A673 (cell line): Measurements from ENCODE around the gene SLC35A3. TPM values are rescaled to one million over a fixed set of nuclear protein-coding genes. Genes with fewer than 3 reads are reported as not detected.

Source experiments
- BruUV-seq: library from RNA; stranded (reverse); fragments of 400-500 nt; replicated peaks from 2 replicates; lab custom pipeline; 2021; lab: Mats Ljungman, UMichigan
- CTCF ChIA-PET: fragments of 300-600 bp; sonication (Branson Sonifier 250); formaldehyde crosslinking; loops from one replicate; lab custom pipeline; 2022; ENCODE audit warnings: antibody characterized with exemption; lab: Charles Lee
- POLR2A ChIA-PET: fragments of 300-600 bp; sonication (Branson Sonifier 250); formaldehyde crosslinking; loops from one replicate; lab custom pipeline; 2022; ENCODE audit warnings: antibody characterized with exemption; ENCODE audit not compliant: low non-redundant PET; lab: Charles Lee
- DNase-seq: peaks from one replicate; pipeline ENCODE4 v3.0.0-alpha.2; 2015; ENCODE audit warnings: low spot score
- H3K27ac ChIP-seq: fragments of 200-600 bp; sonication (generic); 2 replicates; pipeline ENCODE4 v1.5.1; 2016; ENCODE audit warnings: mixed run types, low read depth, mild to moderate bottlenecking, mixed read lengths, antibody characterized with exemption, low read length; ENCODE audit not compliant: poor library complexity, severe bottlenecking
- H3K27me3 ChIP-seq: fragments of 200-600 bp; sonication (generic); replicated peaks from 2 replicates; pipeline ENCODE4 v1.6.1; 2017; ENCODE audit warnings: mixed run types, low read depth, mild to moderate bottlenecking, mixed read lengths, antibody characterized with exemption, low read length; ENCODE audit not compliant: insufficient read depth, poor library complexity
- H3K36me3 ChIP-seq: fragments of 200-600 bp; sonication (generic); 2 replicates; pipeline ENCODE4 v1.6.1; 2016; ENCODE audit warnings: mixed run types, mild to moderate bottlenecking, mixed read lengths, antibody characterized with exemption, low read length; ENCODE audit not compliant: insufficient read depth, poor library complexity, severe bottlenecking
- H3K4me1 ChIP-seq: fragments of 200-600 bp; sonication (generic); 2 replicates; pipeline ENCODE4 v1.6.1; 2017; ENCODE audit warnings: mixed run types, mild to moderate bottlenecking, mixed read lengths, antibody characterized with exemption, low read length; ENCODE audit not compliant: insufficient read depth, poor library complexity, severe bottlenecking
- H3K4me3 ChIP-seq: fragments of 200-600 bp; sonication (generic); 2 replicates; pipeline ENCODE4 v1.5.1; 2016; ENCODE audit warnings: low read depth, mixed run types, mild to moderate bottlenecking, mixed read lengths, low read length; ENCODE audit not compliant: poor library complexity, severe bottlenecking
- H3K9me3 ChIP-seq: fragments of 200-600 bp; sonication (generic); 2 replicates; pipeline ENCODE4 v1.6.1; 2016; ENCODE audit warnings: mixed run types, low read depth, mild to moderate bottlenecking, mixed read lengths, antibody characterized with exemption, low read length; ENCODE audit not compliant: poor library complexity, severe bottlenecking
- EZH2 ChIP-seq: fragments of 200-600 bp; sonication (generic); IDR thresholded peaks from 2 replicates; pipeline ENCODE4 v1.6.1; 2017; ENCODE audit warnings: borderline replicate concordance, low read depth, mild to moderate bottlenecking, mixed read lengths, antibody characterized with exemption, low read length; ENCODE audit not compliant: poor library complexity, severe bottlenecking
- intact Hi-C: fragments of 100-400 bp; cut with micrococcal nuclease; formaldehyde crosslinking; loops from one replicate; pipeline ENCODE4 v1.10.0; 2022; ENCODE audit not compliant: unreplicated experiment
- total RNA-seq: library from RNA; stranded (reverse); gene quantifications from 2 replicates; pipeline ENCODE4 v1.2.3, GENCODE V29; 2021
- TF ChIP-seq, protein P1 (sequence below): fragments of 300-800, 200-600 bp; sonication (generic); conservative IDR thresholded peaks from 2 replicates; pipeline ENCODE4 v1.5.1; 2017; ENCODE audit warnings: low read depth, mild to moderate bottlenecking, antibody characterized with exemption, low read length, moderate library complexity, mixed read lengths

Gene SLC35A3
- total RNA-seq, 1 experiment from 2014 or later, result 25.0 TPM

DNA sequence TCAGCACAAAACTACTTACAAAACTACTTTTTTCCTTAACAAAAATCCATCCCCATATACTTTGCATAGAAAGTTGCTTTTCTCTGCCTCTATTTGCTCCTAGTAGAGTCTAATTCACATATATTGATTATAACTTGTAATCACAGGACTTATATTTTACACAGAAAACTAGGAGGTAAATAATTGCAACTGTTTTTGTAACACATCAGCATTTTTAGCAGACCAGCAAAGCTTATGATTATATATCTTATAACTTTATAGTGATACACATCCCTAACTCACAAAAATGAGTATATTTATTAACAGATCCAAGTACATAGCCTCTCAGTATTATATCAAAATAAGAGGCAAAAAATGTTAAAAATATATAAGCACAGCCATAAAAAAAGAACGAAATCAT, 17.3 kb upstream of the SLC35A3 start:
- H3K36me3 ChIP-seq, result no peaks in the 10 kb centered on the region
- H3K4me1 ChIP-seq, result no peaks in the 10 kb centered on the region
- CTCF ChIA-PET, result no interaction called here
- TF ChIP-seq EZH2, result no peak
- TF ChIP-seq, protein P1, sequence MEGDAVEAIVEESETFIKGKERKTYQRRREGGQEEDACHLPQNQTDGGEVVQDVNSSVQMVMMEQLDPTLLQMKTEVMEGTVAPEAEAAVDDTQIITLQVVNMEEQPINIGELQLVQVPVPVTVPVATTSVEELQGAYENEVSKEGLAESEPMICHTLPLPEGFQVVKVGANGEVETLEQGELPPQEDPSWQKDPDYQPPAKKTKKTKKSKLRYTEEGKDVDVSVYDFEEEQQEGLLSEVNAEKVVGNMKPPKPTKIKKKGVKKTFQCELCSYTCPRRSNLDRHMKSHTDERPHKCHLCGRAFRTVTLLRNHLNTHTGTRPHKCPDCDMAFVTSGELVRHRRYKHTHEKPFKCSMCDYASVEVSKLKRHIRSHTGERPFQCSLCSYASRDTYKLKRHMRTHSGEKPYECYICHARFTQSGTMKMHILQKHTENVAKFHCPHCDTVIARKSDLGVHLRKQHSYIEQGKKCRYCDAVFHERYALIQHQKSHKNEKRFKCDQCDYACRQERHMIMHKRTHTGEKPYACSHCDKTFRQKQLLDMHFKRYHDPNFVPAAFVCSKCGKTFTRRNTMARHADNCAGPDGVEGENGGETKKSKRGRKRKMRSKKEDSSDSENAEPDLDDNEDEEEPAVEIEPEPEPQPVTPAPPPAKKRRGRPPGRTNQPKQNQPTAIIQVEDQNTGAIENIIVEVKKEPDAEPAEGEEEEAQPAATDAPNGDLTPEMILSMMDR, result no peak
- no peaks in the 10 kb centered on the region for H3K27me3 ChIP-seq
- POLR2A ChIA-PET, result no interaction called here
- intact Hi-C loops, result no loop called here
- H3K4me3 ChIP-seq, result no peak overlapping the region
- no peak for DNase-seq
- no peaks in the 10 kb centered on the region for H3K9me3 ChIP-seq
- BruUV-seq, result no TSS peak
- no peak overlapping the region for H3K27ac ChIP-seq

DNA sequence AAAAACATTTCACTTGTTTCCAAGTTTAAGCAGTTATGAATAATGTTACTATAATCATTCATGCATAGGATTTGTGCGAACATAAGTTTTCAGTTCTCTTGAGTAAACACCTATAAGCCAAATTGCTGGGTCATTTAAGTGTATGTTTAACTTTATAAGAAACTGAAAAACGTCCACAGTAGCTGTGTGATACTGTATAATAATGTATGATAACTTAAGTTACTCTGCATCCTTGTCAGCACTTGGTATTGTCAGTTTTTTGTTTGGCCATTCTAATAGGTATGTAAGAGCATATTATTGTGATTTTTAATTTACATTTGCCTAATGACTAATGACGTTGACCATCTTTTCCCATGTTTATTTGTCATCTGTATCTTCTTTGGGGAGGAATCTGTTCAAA, 14.4 kb upstream of the SLC35A3 start:
- H3K36me3 ChIP-seq, result no peaks in the 10 kb centered on the region
- no peaks in the 10 kb centered on the region for H3K4me1 ChIP-seq
- H3K27ac ChIP-seq, result no peak overlapping the region
- POLR2A ChIA-PET, result no interaction called here
- no peak for DNase-seq
- BruUV-seq, result no TSS peak
- H3K4me3 ChIP-seq, result no peak overlapping the region
- TF ChIP-seq, protein P1, result no peak
- no peak for TF ChIP-seq EZH2
- H3K9me3 ChIP-seq, result no peaks in the 10 kb centered on the region
- intact Hi-C loops, result no loop called here
- H3K27me3 ChIP-seq, result no peaks in the 10 kb centered on the region
- CTCF ChIA-PET, result no interaction called here

DNA sequence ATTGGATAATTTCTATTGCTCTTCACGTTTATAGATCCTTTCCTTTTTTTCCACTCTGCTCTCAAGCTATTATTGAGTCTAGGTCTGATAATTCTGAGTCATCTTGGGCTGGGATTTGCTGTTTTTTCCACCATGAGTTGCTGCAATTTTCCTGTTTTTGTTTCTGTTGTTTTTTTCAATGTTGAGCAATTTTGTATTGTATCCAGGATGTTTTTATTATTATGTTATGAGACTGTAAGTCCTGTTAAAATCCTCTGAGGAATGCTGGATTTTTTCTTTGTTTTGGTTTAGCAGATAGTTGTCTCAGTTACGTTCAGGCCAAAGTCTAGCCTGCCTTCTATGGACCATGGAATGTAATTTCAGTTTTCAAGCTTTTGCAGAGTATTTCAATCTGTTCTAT, 13.0 kb upstream of the SLC35A3 start:
- CTCF ChIA-PET, result no interaction called here
- Histone ChIP-seq H3K4me1 (no peaks in the 10 kb centered on the region), H3K9me3 (no peaks in the 10 kb centered on the region), H3K27me3 (no peaks in the 10 kb centered on the region), H3K36me3 (no peaks in the 10 kb centered on the region), H3K4me3 (no peak overlapping the region), H3K27ac (no peak overlapping the region)
- intact Hi-C loops, result no loop called here
- DNase-seq, result no peak
- POLR2A ChIA-PET, result no interaction called here
- TF ChIP-seq EZH2, result no peak
- TF ChIP-seq, protein P1, result no peak
- BruUV-seq, result no TSS peak
